GM19328 (cell line): ENCODE results near the gene BRSK2.

Experiments
- ATAC-seq: cut with Tn5 transposase; IDR thresholded peaks from one replicate; pipeline ENCODE4 v1.9.1; 2021; ENCODE audit warnings: mild to moderate bottlenecking, moderate library complexity; ENCODE audit not compliant: unreplicated experiment

Gene BRSK2

GRCh38 chr11:1479006-1479677 lies 89.4 kb downstream of the BRSK2 start:
- ATAC-seq = no peak

- ATAC-seq = no peak
Measured at GRCh38 chr11:1479678-1480118, 90.0 kb downstream of the BRSK2 start.

GRCh38 chr11:1480191-1480554 lies 90.4 kb downstream of the BRSK2 start:
- ATAC-seq = no peak

GRCh38 chr11:1480555-1481482 lies 91.1 kb downstream of the BRSK2 start:
- ATAC-seq = no peak

GRCh38 chr11:1481483-1481825 lies 91.7 kb downstream of the BRSK2 start:
- no peak for ATAC-seq

- ATAC-seq = no peak
Measured at GRCh38 chr11:1481861-1482441, 92.2 kb downstream of the BRSK2 start.

GRCh38 chr11:1482581-1483444 lies 93.1 kb downstream of the BRSK2 start:
- no peak for ATAC-seq

GRCh38 chr11:1483445-1483961 lies 93.8 kb downstream of the BRSK2 start:
- ATAC-seq = no peak

GRCh38 chr11:1484061-1484671 lies 94.4 kb downstream of the BRSK2 start:
- no peak for ATAC-seq

GRCh38 chr11:1484695-1485503 lies 95.2 kb downstream of the BRSK2 start:
- ATAC-seq = no peak

- ATAC-seq = no peak
Measured at GRCh38 chr11:1485504-1485885, 95.8 kb downstream of the BRSK2 start.

- ATAC-seq = no peak
Measured at GRCh38 chr11:1486054-1486825, 96.5 kb downstream of the BRSK2 start, which contains the start of gene MOB2. Gene MOB2, minus strand, starts transcription at chr11:1486779. Its CDS starts 223 bp downstream, at chr11:1486556.

GRCh38 chr11:1487091-1487850 lies 97.5 kb downstream of the BRSK2 start:
- ATAC-seq = no peak

GRCh38 chr11:1487851-1488574 lies 98.3 kb downstream of the BRSK2 start:
- ATAC-seq = no peak

- ATAC-seq = no peak
Measured at GRCh38 chr11:1488575-1489180, 98.9 kb downstream of the BRSK2 start.

- no peak for ATAC-seq
Measured at GRCh38 chr11:1490651-1491050, 100.9 kb downstream of the BRSK2 start.

- no peak for ATAC-seq
Measured at GRCh38 chr11:1491379-1491778, 101.6 kb downstream of the BRSK2 start.
